Prostate gland (tissue), 2 donors: ENCODE measurements around the gene LAG3. TPM values are rescaled to one million over a fixed set of nuclear protein-coding genes. Genes with fewer than 3 reads are reported as not detected.
A peak's percentile ranks its signal among the peaks of the same experiment; 100 is the strongest.

ENCODE experiments used
- DNase-seq: peaks from one replicate; pipeline ENCODE4 v3.0.0-alpha.2; 2019; ENCODE audit warnings: low spot score
- H3K27ac ChIP-seq, 2 donors: fragments of 200-600 bp; sonication (generic); 2 replicates each; pipeline ENCODE4 v1.5.1; 2017 to 2019
- H3K27me3 ChIP-seq: fragments of 200-600 bp; sonication (generic); replicated peaks from 2 replicates; pipeline ENCODE4 v1.5.1; 2019; ENCODE audit not compliant: insufficient read depth
- H3K36me3 ChIP-seq, 2 donors: fragments of 200-600 bp; sonication (generic); 1 replicate in 1 of 2; 2 replicates in 1 of 2; pipeline versions ENCODE4 v1.5.1 to v1.8.1; 2017 to 2019
- H3K4me1 ChIP-seq: fragments of 200-600 bp; sonication (generic); replicated peaks from 2 replicates; pipeline ENCODE4 v1.5.1; 2019
- H3K4me3 ChIP-seq, 2 donors: fragments of 200-600 bp; sonication (generic); 2 replicates each; pipeline ENCODE4 v1.5.1; 2017 to 2019
- H3K9me3 ChIP-seq: fragments of 200-600 bp; sonication (generic); 2 replicates; pipeline ENCODE4 v1.5.1; 2017
- CTCF ChIP-seq, 4 experiments: fragments of 200-600 bp in 2 of 4; fragments of 450-650 bp in 2 of 4; sonication (generic) in 2 of 4; IDR thresholded peaks; 1 replicate in 3 of 4; 2 replicates in 1 of 4; pipeline ENCODE4 v1.5.1; 2016 to 2019; ENCODE audit warnings: antibody characterized with exemption in 4 of 4, mild to moderate bottlenecking in 2 of 4, moderate library complexity in 2 of 4
- POLR2A ChIP-seq: fragments of 450-650 bp; IDR thresholded peaks from one replicate; pipeline ENCODE4 v1.6.1; 2016; ENCODE audit warnings: antibody characterized with exemption, mild to moderate bottlenecking
- POLR2AphosphoS5 ChIP-seq: sonication (generic); formaldehyde crosslinking; IDR thresholded peaks from one replicate; pipeline ENCODE4 v1.6.1; 2017; ENCODE audit warnings: antibody characterized with exemption
- WGBS: methylation state at CpG from one replicate; pipeline ENCODE4 v1.1.5; 2018; 5-methylcytosine and 5-hydroxymethylcytosine counted together
- intact Hi-C: fragments of 100-400 bp; cut with DNase I; formaldehyde crosslinking; loops from one replicate; pipeline ENCODE4 v1.14.2; 2022
- total RNA-seq, 2 donors: library from RNA; depleted of rRNA; stranded (reverse); fragments of >200 nt; gene quantifications; one replicate each; pipeline ENCODE4 v1.1.0, GENCODE V29; 2016

LAG3 gene
- total RNA-seq, 2 donors from 2014 or later, result 0.73 to 13.1 TPM

GRCh38 chr12:6765634-6766581, 6.4 kb upstream of the LAG3 start, which contains the start of gene PTMS:
Gene PTMS, plus strand, starts transcription at chr12:6766363. Its CDS starts 343 bp downstream, at chr12:6766706.
- intact Hi-C loops, result loop anchor here (1.0 to 5.0 kb wide), 3 partner anchors 13 to 154 kb away; partner anchors contain the start of genes MLF2 and P3H3
- TF ChIP-seq POLR2AphosphoS5, result peak; percentile 77
- TF ChIP-seq CTCF (IDR thresholded peaks at IDR 0.05), result peak in 1 of 4 experiments; percentile 9
- peak; percentile 88 for TF ChIP-seq POLR2A
- Histone ChIP-seq H3K9me3 (no peaks in the 10 kb centered on the region), H3K4me3 (peak within 1 kb of the TSS; percentile 89 to 91), H3K27ac (peak within 1 kb of the TSS; percentile 92 to 99), H3K4me1 (peaks cover 12% of the 10 kb centered on the region), H3K27me3 (no peaks in the 10 kb centered on the region), H3K36me3 (peaks cover 0 to 7% of the 10 kb centered on the region in 2 donors)
- WGBS, result 2% methylated on average over 54 of the region's 63 CpGs
- peak; percentile 86 for DNase-seq

- Histone ChIP-seq H3K4me1 (peaks cover 12% of the 10 kb centered on the region), H3K36me3 (peaks cover 0 to 7% of the 10 kb centered on the region in 2 donors), H3K27ac (peak overlapping the region; percentile 92 to 99), H3K27me3 (no peaks in the 10 kb centered on the region), H3K4me3 (peak overlapping the region; percentile 89 to 91), H3K9me3 (no peaks in the 10 kb centered on the region)
- DNase-seq, result peak; percentile 83
- TF ChIP-seq POLR2A, result peak; percentile 73
- TF ChIP-seq CTCF (IDR thresholded peaks at IDR 0.05), result peak; percentile 58 to 91 (median 78)
- TF ChIP-seq POLR2AphosphoS5, result peak; percentile 41
- intact Hi-C loops, result loop anchor here (1.0 to 5.0 kb wide), 3 partner anchors 13 to 154 kb away; partner anchors contain the start of genes MLF2 and P3H3
- WGBS, result 2% methylated on average over 57 of the region's 88 CpGs
Measured at GRCh38 chr12:6766651-6767349, 5.5 kb upstream of the LAG3 start.

- H3K4me3 ChIP-seq, result peak overlapping the region; percentile 89 to 91
- intact Hi-C loops, result loop anchor here (5.0 kb wide), 2 partner anchors 60 to 155 kb away; partner anchors contain the start of gene P3H3
Measured at GRCh38 chr12:6767353-6768319, 4.7 kb upstream of the LAG3 start.

More at GRCh38 chr12:6767353-6768319, 4.7 kb upstream of the LAG3 start:
- Histone ChIP-seq H3K27ac (peak overlapping the region; percentile 92 to 99), H3K9me3 (no peaks in the 10 kb centered on the region), H3K4me1 (peaks cover 12% of the 10 kb centered on the region), H3K36me3 (peaks cover 0 to 7% of the 10 kb centered on the region in 2 donors), H3K27me3 (no peaks in the 10 kb centered on the region)
- WGBS, result 5% methylated on average over 30 of the region's 44 CpGs
- TF ChIP-seq POLR2A, result no peak
- no peak for TF ChIP-seq POLR2AphosphoS5
- no peak for TF ChIP-seq CTCF (IDR thresholded peaks at IDR 0.05)
- DNase-seq, result peak; percentile 40
